ENCODE data around the gene KDM4B.

- TF ChIP-seq CTCF (IDR thresholded peaks at IDR 0.05) (no peak), POLR2A (IDR thresholded peaks at IDR 0.05) (no peak), EP300 (IDR thresholded peaks at IDR 0.05; ENCODE audit: low read depth) (no peak), POLR2AphosphoS5 (IDR thresholded peaks at IDR 0.05) (peak in 1 of 3 donors; percentile 53)
Measured at GRCh38 chr19:4988770-4989251, 19.9 kb downstream of the KDM4B start.

All from transverse colon (tissue), 4 donors.